K562 (cell line): ENCODE measurements around the gene PCDH18. TPM values are rescaled to one million over a fixed set of nuclear protein-coding genes. Genes with fewer than 3 reads are reported as not detected.

Experiments used
- ATAC-seq: fragments of 200-7000 bp; cut with Tn5 transposase; 3 replicates; pipeline ENCODE4 v1.9.1; 2020; ENCODE audit warnings: moderate library complexity
- BruUV-seq: library from RNA; stranded (reverse); fragments of 400-500 nt; replicated peaks from 2 replicates; lab custom pipeline; 2021; lab: Mats Ljungman, UMichigan
- CTCF ChIA-PET: fragments of 300-600 bp; formaldehyde crosslinking; extraction: SDS; loops from one replicate; lab custom pipeline; 2021; ENCODE audit warnings: low intra/inter-chr PET ratio; lab: Yijun Ruan, JAX
- POLR2A ChIA-PET: fragments of 300-600, 350-650 bp; sonication (Branson Sonifier 250); formaldehyde crosslinking; extraction: SDS; loops from one replicate; lab custom pipeline; 2021; ENCODE audit warnings: antibody characterized with exemption, inconsistent platforms; lab: Yijun Ruan, JAX
- DNase-seq, 4 experiments: peaks; one replicate each; pipeline versions ENCODE4 v3.0.0 to v3.0.0-alpha.2; 2011 to 2018; ENCODE audit warnings: low spot score in 3 of 4, mixed read lengths in 3 of 4; ENCODE audit errors: extremely low read depth in 1 of 4
- FAIRE-seq: peaks from 2 replicates; lab custom pipeline; 2011; peaks lifted over from hg19 to GRCh38; lab: Jason Lieb, UNC
- H2AFZ ChIP-seq: 2 replicates; pipeline ENCODE4 v1.6.0; 2011; ENCODE audit warnings: low read depth, low read length, control low read depth, inconsistent platforms
- H3K27ac ChIP-seq: fragments of 200-600 bp; 3 replicates; pipeline ENCODE4 v1.8.0; 2011; ENCODE audit warnings: low read depth, mild to moderate bottlenecking, control low read depth, inconsistent platforms, low read length, moderate library complexity, mixed read lengths; ENCODE audit errors: extremely low read depth
- H3K27me3 ChIP-seq, 2 experiments: fragments of 300-600 bp in 1 of 2; 2 replicates in 1 of 2; 3 replicates in 1 of 2; pipeline versions ENCODE4 v1.6.0 to v1.8.0; 2011; ENCODE audit warnings: inconsistent platforms in 2 of 2, low read length in 2 of 2, mild to moderate bottlenecking in 1 of 2, mixed read lengths in 1 of 2, moderate library complexity in 1 of 2; ENCODE audit not compliant: control insufficient read depth in 2 of 2, insufficient read depth in 2 of 2
- H3K36me3 ChIP-seq: fragments of 300-600 bp; 3 replicates; pipeline ENCODE4 v1.8.0; 2011; ENCODE audit warnings: mild to moderate bottlenecking, low read length, inconsistent platforms; ENCODE audit not compliant: control insufficient read depth, insufficient read depth
- H3K4me1 ChIP-seq, 2 experiments: fragments of 200-600 bp in 1 of 2; replicated peaks in 1 of 2; 2 replicates in 1 of 2; 3 replicates in 1 of 2; pipeline versions ENCODE4 v1.5.1 to v1.8.0; 2011; ENCODE audit warnings: inconsistent platforms in 2 of 2, low read length in 2 of 2, mild to moderate bottlenecking in 1 of 2, mixed read lengths in 1 of 2, moderate library complexity in 1 of 2; ENCODE audit not compliant: control insufficient read depth in 2 of 2, insufficient read depth in 2 of 2
- H3K4me2 ChIP-seq: 2 replicates; pipeline ENCODE4 v1.6.1; 2011; ENCODE audit warnings: low read length, control low read depth, inconsistent platforms, mixed read lengths; ENCODE audit not compliant: insufficient read depth
- H3K4me3 ChIP-seq: fragments of 200-600 bp; sonication (generic), shearing (Covaris generic); 2 replicates; pipeline ENCODE4 v1.5.1; 2016; ENCODE audit warnings: control low read depth, inconsistent platforms
- H3K79me2 ChIP-seq: fragments of 200-600 bp; 3 replicates; pipeline ENCODE4 v1.8.0; 2011; ENCODE audit warnings: low read length, inconsistent platforms; ENCODE audit not compliant: control insufficient read depth, insufficient read depth
- H3K9ac ChIP-seq, 2 experiments: 2 replicates each; pipeline versions ENCODE4 v1.6.0 to v1.6.1; 2011; ENCODE audit warnings: low read depth in 2 of 2, low read length in 2 of 2, control low read depth in 1 of 2, inconsistent platforms in 1 of 2, mild to moderate bottlenecking in 1 of 2, mixed read lengths in 1 of 2; ENCODE audit not compliant: insufficient read depth in 1 of 2
- H3K9me1 ChIP-seq: one replicate; pipeline ENCODE4 v1.6.0; 2011; ENCODE audit warnings: inconsistent platforms, mild to moderate bottlenecking, low read length, moderate library complexity; ENCODE audit not compliant: control insufficient read depth, insufficient read depth
- H3K9me3 ChIP-seq: replicated peaks from 2 replicates; pipeline ENCODE4 v1.5.1; 2011; ENCODE audit warnings: low read depth, low read length, inconsistent platforms; ENCODE audit not compliant: control insufficient read depth, insufficient read depth
- H4K20me1 ChIP-seq: replicated peaks from 2 replicates; pipeline ENCODE4 v1.6.1; 2011; ENCODE audit warnings: low read length, inconsistent platforms, mixed read lengths; ENCODE audit not compliant: control insufficient read depth, insufficient read depth
- BCL6 ChIP-seq: fragments of 250-450 bp; sonication (Bioruptor Pico); IDR thresholded peaks from 2 replicates; pipeline ENCODE4 v1.4.0; 2020
- CBFB ChIP-seq: sonication (generic); formaldehyde crosslinking; IDR thresholded peaks from 2 replicates; pipeline ENCODE4 v1.4.0; 2020; ENCODE audit warnings: mild to moderate bottlenecking, missing genetic modification reagents
- CHAMP1 ChIP-seq: fragments of 450-650 bp; IDR thresholded peaks from 2 replicates; pipeline ENCODE4 v1.6.1; 2016; ENCODE audit warnings: mild to moderate bottlenecking
- COPS2 ChIP-seq: fragments of 450-650 bp; conservative IDR thresholded peaks from 2 replicates; pipeline ENCODE4 v1.6.1; 2016; ENCODE audit warnings: mild to moderate bottlenecking, moderate library complexity
- MAFK ChIP-seq: IDR thresholded peaks from 2 replicates; pipeline ENCODE4 v1.6.1; 2011; ENCODE audit warnings: low read length, improper control_type of control experiment
- MBD2 ChIP-seq: sonication (generic); IDR thresholded peaks from 2 replicates; pipeline ENCODE4 v1.6.1; 2016; ENCODE audit warnings: low read depth, borderline replicate concordance
- RAD51 ChIP-seq: fragments of 450-650 bp; IDR thresholded peaks from 2 replicates; pipeline ENCODE4 v1.7.1; 2016; ENCODE audit warnings: low read depth, mild to moderate bottlenecking, borderline replicate concordance
- RBM22 ChIP-seq: fragments of 200-400 bp; formaldehyde crosslinking; IDR thresholded peaks from 2 replicates; pipeline ENCODE4 v1.6.1; 2018; ENCODE audit warnings: low read length, low read depth; ENCODE audit not compliant: poor library complexity, severe bottlenecking
- SAFB ChIP-seq: fragments of 200-400 bp; formaldehyde crosslinking; IDR thresholded peaks from 2 replicates; pipeline ENCODE4 v1.6.1; 2017; ENCODE audit warnings: low read depth, low read length, borderline replicate concordance
- SMAD2 ChIP-seq: fragments of 150-350 bp; IDR thresholded peaks from 2 replicates; pipeline ENCODE4 v1.6.1; 2014; ENCODE audit warnings: low read depth, mild to moderate bottlenecking, low read length
- THAP7 ChIP-seq: fragments of 250-450 bp; sonication (Bioruptor Pico); IDR thresholded peaks from 2 replicates; pipeline ENCODE4 v1.5.0; 2021
- USF2 ChIP-seq: sonication (generic); formaldehyde crosslinking; IDR thresholded peaks from 2 replicates; pipeline ENCODE4 v1.5.0; 2020; ENCODE audit warnings: missing genetic modification reagents
- ZSCAN32 ChIP-seq: fragments of 450-650 bp; formaldehyde crosslinking; IDR thresholded peaks from 2 replicates; pipeline ENCODE4 v1.4.0; 2020; ENCODE audit warnings: mild to moderate bottlenecking, moderate library complexity
- WGBS: fragments of 100-300 bp; shearing (Covaris generic); methylation state at CpG from one replicate; pipeline ENCODE4 v1.1.6; 2016; ENCODE audit warnings: low coverage, mixed read lengths; ENCODE audit not compliant: insufficient coverage; ENCODE audit errors: missing lambda C conversion rate; 5-methylcytosine and 5-hydroxymethylcytosine counted together
- in situ Hi-C: fragments of 300-500 bp; cut with MboI; formaldehyde crosslinking; loops from 4 replicates; pipeline ENCODE4 v1.15.0; 2018; ENCODE audit warnings: inconsistent platforms, mixed read lengths
- intact Hi-C: fragments of 100-400 bp; cut with micrococcal nuclease; formaldehyde crosslinking; loops from 2 replicates; pipeline ENCODE4 v1.14.2; 2022
- polyA plus RNA-seq, 8 experiments: library from polyadenylated mRNA; depleted of rRNA in 4 of 8; stranded (reverse) in 5 of 8; unstranded in 3 of 8; fragments of >200 nt; fragmentation: Nextera tagmentation in 2 of 8; fragmentation: Illumina TruSeq in 1 of 8; extraction: Ambion mirVana in 2 of 8; extraction: Trizol in 1 of 8; gene quantifications; 2 replicates each; pipeline versions ENCODE4 v1.2.1 to v1.2.3, GENCODE V29; 2011 to 2014; ENCODE audit warnings: inconsistent platforms in 1 of 8, missing spikeins in 1 of 8
- total RNA-seq, 7 experiments: library from RNA; depleted of rRNA in 6 of 7; stranded (reverse); fragments of >200 nt in 6 of 7; fragmentation: Illumina TruSeq in 2 of 7; extraction: Trizol in 2 of 7; gene quantifications; 2 replicates each; pipeline versions ENCODE4 v1.2.1 to v1.2.3, GENCODE V29; 2011 to 2021; ENCODE audit warnings: low replicate concordance in 1 of 7

The PCDH18 gene
- total and polyA plus RNA-seq, 9 of the 15 experiments (the other 6 are each of a cell fraction or from before 2014, with no cell fraction given) = 0.04 to 0.09 TPM; not detected in 7

- no peak overlapping the region for H3K27ac ChIP-seq
- no peaks in the 10 kb centered on the region for H4K20me1 ChIP-seq
- no peak overlapping the region for H3K9ac ChIP-seq
- 0% methylated on average over 2 of the region's 2 CpGs for WGBS
- H3K79me2 ChIP-seq = no peaks in the 10 kb centered on the region
- intact Hi-C loops = no loop called here
- H3K4me1 ChIP-seq = no peaks in the 10 kb centered on the region
- no peaks in the 10 kb centered on the region for H3K9me1 ChIP-seq
- DNase-seq = no peak
- H3K9me3 ChIP-seq = no peaks in the 10 kb centered on the region
- no peak for TF ChIP-seq SAFB
- TF ChIP-seq RAD51 = no peak
- TF ChIP-seq COPS2 = no peak
- TF ChIP-seq MBD2 = no peak
- TF ChIP-seq BCL6 (CRISPR knock-in tag) = no peak
- no peaks in the 10 kb centered on the region for H3K36me3 ChIP-seq
- FAIRE-seq = no peak
- CTCF ChIA-PET = no interaction called here
- no peak overlapping the region for H3K4me2 ChIP-seq
- H2AFZ ChIP-seq = no peak overlapping the region
- POLR2A ChIA-PET = no interaction called here
- H3K4me3 ChIP-seq = no peak overlapping the region
- BruUV-seq = no TSS peak
- in situ Hi-C loops = no loop called here
- no peak for ATAC-seq
- H3K27me3 ChIP-seq = no peaks in the 10 kb centered on the region
Observed at GRCh38 chr4:137510557-137511265, 21.6 kb downstream of the PCDH18 start.

- no peak overlapping the region for H2AFZ ChIP-seq
- no peak overlapping the region for H3K4me3 ChIP-seq
- BruUV-seq = no TSS peak
- no peaks in the 10 kb centered on the region for H3K4me1 ChIP-seq
- H3K36me3 ChIP-seq = no peaks in the 10 kb centered on the region
- no peaks in the 10 kb centered on the region for H4K20me1 ChIP-seq
- H3K27ac ChIP-seq = no peak overlapping the region
- WGBS = 0% methylated on average over 4 of the region's 4 CpGs
- ChIA-PET POLR2A (no interaction called here), CTCF (no interaction called here)
- intact Hi-C loops = no loop called here
- no peaks in the 10 kb centered on the region for H3K27me3 ChIP-seq
- ATAC-seq (no peak), FAIRE-seq (no peak), DNase-seq (no peak)
- H3K79me2 ChIP-seq = no peaks in the 10 kb centered on the region
- H3K4me2 ChIP-seq = no peak overlapping the region
- in situ Hi-C loops = no loop called here
- no peaks in the 10 kb centered on the region for H3K9me3 ChIP-seq
- no peaks in the 10 kb centered on the region for H3K9me1 ChIP-seq
- no peak overlapping the region for H3K9ac ChIP-seq
- TF ChIP-seq SMAD2 (no peak), THAP7 (no peak), CBFB (CRISPR knock-in tag) (no peak), CHAMP1 (no peak), MAFK (no peak), ZSCAN32 (CRISPR knock-in tag) (no peak), USF2 (no peak), RBM22 (no peak)
Observed at GRCh38 chr4:137509855-137510282, 22.4 kb downstream of the PCDH18 start.
